ENCODE results near the gene APBB2.

DNA sequence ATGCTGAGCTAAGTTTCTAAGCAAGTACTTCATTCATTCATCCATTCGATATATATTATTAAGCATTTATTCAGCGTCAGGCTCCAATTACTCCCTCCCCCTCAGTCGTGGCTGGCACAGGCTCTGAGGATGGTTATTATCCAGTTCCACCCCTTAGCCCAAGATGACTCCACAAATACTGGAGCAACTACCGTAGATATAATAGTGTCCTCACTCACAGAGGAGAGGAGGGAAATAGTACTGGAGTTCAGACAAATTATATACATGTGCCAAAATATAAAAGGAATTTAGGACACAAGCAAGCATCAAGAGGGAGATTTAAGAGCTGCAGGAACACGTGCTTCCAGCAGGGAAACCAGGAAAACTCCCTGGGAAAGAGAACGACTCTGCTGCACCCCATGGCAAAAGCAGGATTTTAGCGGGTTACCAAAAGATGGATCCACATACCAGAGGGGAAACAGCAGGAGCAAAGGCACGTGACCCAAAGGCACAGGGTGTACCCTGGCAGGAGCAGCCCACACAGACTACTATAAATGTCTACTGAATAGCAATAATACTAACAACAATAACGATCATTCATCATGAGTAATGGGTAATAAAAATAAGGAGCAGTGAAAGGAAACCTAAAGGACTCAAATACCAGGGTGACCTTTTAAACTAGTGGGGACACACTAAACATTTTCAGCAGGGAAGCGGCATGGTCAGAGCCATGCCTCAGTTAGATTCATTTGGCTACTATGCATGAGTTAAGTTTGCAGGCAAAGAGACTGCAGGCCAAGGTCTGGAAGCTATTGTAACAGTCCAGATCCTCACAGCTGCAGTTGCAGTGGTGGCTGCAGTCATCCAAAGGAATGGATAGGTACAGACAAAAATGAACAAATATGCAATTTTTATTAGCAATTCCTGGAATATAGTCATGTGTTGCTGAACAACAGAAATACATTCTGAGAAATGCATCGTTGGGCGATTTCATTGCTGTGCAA is 153.7 kb downstream of the APBB2 start:
- TF ChIP-seq POLR2AphosphoS5 (IDR thresholded peaks at IDR 0.05; ENCODE audit: borderline replicate concordance, low read depth, low read length) (no peak), EZH2 (IDR thresholded peaks at IDR 0.05) (no peak)
